Measurements from ENCODE around the gene WNT9A.

DNA sequence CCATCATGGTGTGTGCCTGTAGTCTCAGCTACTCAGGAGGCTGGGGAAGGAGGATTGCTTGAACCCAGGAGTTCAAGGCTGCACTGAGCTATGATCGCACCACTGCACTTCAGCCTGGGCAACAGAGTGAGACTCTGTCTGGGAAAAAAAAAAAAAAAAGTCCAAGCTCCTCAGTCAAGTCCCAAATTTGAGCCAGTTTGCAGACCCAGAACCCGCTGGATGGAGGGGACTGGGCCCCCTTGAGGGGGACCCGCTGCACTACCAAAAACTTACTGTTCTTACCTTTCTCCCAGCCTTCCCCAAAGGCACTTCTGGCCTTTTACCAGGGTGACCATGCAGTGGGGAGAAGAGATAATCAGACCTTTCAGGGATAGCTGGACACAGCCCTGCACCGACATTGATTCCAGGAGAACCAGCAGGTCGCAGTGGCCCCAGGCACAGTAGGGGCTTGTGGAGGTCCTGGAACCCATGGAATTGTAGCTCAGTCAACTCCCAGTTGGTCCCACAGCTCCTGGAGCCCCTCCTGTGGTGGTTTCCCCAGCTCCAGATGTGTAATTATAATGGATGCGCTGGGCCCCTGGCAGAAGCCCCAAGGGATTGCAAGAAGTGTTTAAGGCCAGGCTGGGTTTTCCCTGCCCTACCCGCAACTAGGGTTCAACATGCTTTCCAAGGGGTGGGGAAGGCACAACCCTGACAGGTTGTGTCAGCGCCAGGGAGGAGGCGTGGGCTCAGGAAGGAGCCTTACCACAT, 4.1 kb upstream of the WNT9A start:
- TF ChIP-seq CTCF (IDR thresholded peaks at IDR 0.05) (no peak), POLR2A (IDR thresholded peaks at IDR 0.05) (no peak)
